Body of pancreas (tissue), 4 donors: ENCODE data around the gene FAIM. TPM values are rescaled to one million over a fixed set of nuclear protein-coding genes. Genes with fewer than 3 reads are reported as not detected.
"Not testable (repeated sequence)": the region's sequence is repeated elsewhere in the genome, so short reads cannot be mapped to it uniquely, and the experiment has no call there.

Source experiments
- ATAC-seq: fragments of 150-250 bp; one replicate; pipeline ENCODE4 v1.9.1; 2016
- DNase-seq, 4 donors: peaks; one replicate each; pipeline ENCODE4 v3.0.0-alpha.2; 2019
- H3K27ac ChIP-seq, 4 donors: fragments of 200-600 bp; sonication (generic); 1 replicate in 3 of 4; 2 replicates in 1 of 4; pipeline versions ENCODE4 v1.5.1 to v1.6.1; 2016 to 2019; ENCODE audit warnings: mild to moderate bottlenecking in 1 of 4, mixed read lengths in 1 of 4, moderate library complexity in 1 of 4
- H3K27me3 ChIP-seq, 2 donors: fragments of 200-600 bp; sonication (generic); one replicate each; pipeline ENCODE4 v1.6.0; 2016; ENCODE audit warnings: mild to moderate bottlenecking in 1 of 2
- H3K36me3 ChIP-seq, 2 donors: fragments of 200-600 bp; sonication (generic); replicated peaks in 1 of 2; 2 replicates each; pipeline ENCODE4 v1.5.1; 2016; ENCODE audit warnings: low read depth in 2 of 2; ENCODE audit not compliant: insufficient read depth in 1 of 2
- H3K4me1 ChIP-seq: fragments of 200-600 bp; sonication (generic); one replicate; pipeline ENCODE4 v1.6.0; 2016
- H3K4me3 ChIP-seq, 2 donors: fragments of 200-600 bp; sonication (generic); 1 replicate in 1 of 2; 2 replicates in 1 of 2; pipeline ENCODE4 v1.5.1; 2016 to 2019
- H3K9me3 ChIP-seq, 3 donors: fragments of 200-600 bp; sonication (generic); 1 replicate in 2 of 3; 2 replicates in 1 of 3; pipeline ENCODE4 v1.5.1; 2016
- CTCF ChIP-seq, 7 experiments: fragments of 450-650 bp in 4 of 7; fragments of 200-600 bp in 3 of 7; sonication (generic) in 3 of 7; IDR thresholded peaks; one replicate each; pipeline ENCODE4 v1.5.1; 2016 to 2019; ENCODE audit warnings: antibody characterized with exemption in 7 of 7
- POLR2A ChIP-seq, 3 donors: fragments of 450-650 bp; IDR thresholded peaks; one replicate each; pipeline ENCODE4 v1.6.1; 2016; ENCODE audit warnings: antibody characterized with exemption in 3 of 3, mild to moderate bottlenecking in 2 of 3
- WGBS, 2 donors: methylation state at CpG; one replicate each; pipeline ENCODE4 v1.1.5; 2017; 5-methylcytosine and 5-hydroxymethylcytosine counted together
- intact Hi-C: fragments of 100-400 bp; cut with DNase I; formaldehyde crosslinking; loops from one replicate; pipeline ENCODE4 v1.15.1; 2023
- total RNA-seq, 2 donors: library from RNA; depleted of rRNA; stranded (reverse); fragments of >200 nt; gene quantifications; one replicate each; pipeline ENCODE4 v1.1.0, GENCODE V29; 2016

Gene FAIM
- total RNA-seq, 2 donors from 2014 or later = 29.3 to 34.0 TPM

GRCh38 chr3:138600100-138600745 lies 8.3 kb upstream of the FAIM start:
- Histone ChIP-seq H3K4me1 (peaks cover 30% of the 10 kb centered on the region), H3K36me3 (no peaks in the 10 kb centered on the region), H3K27ac (peak overlapping the region in 1 of 4 donors; percentile 12), H3K4me3 (no peak overlapping the region), H3K9me3 (no peaks in the 10 kb centered on the region), H3K27me3 (no peaks in the 10 kb centered on the region)
- TF ChIP-seq CTCF (IDR thresholded peaks at IDR 0.05) (no peak), POLR2A (IDR thresholded peaks at IDR 0.05) (no peak)
- ATAC-seq (no peak), DNase-seq (no peak)
- WGBS, 2 donors = 81 to 90% methylated on average over 8 of the region's 8 CpGs
- intact Hi-C loops = no loop called here

DNA sequence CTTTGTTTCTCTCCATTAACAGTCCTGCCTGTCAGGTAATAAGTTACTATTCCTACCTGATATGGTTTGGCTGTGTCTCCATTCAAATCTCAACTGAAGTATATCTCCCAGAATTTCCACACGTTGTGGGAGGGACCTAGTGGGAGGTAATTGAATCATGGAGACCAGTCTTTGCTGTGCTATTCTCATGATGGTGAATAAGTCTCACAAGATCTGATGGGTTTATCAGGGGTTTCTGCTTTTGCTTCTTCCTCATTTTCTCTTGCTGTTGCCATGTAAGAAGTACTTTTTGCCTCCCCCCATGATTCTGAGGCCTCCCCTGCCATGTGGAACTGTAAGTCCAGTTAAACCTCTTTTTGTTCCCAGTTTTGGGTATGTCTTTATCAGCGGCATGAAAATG lies 6.9 kb upstream of the FAIM start:
- H3K36me3 ChIP-seq, ATAC-seq, DNase-seq, H3K4me3 ChIP-seq, H3K27me3 ChIP-seq, H3K9me3 ChIP-seq, intact Hi-C loops: not testable (repeated sequence)
- H3K4me1 ChIP-seq = peaks cover 18% of the 10 kb centered on the region
- WGBS, 2 donors = 49 to 50% methylated on average over 2 of the region's 2 CpGs
- peak overlapping the region in 1 of 4 donors; percentile 26 for H3K27ac ChIP-seq

DNA sequence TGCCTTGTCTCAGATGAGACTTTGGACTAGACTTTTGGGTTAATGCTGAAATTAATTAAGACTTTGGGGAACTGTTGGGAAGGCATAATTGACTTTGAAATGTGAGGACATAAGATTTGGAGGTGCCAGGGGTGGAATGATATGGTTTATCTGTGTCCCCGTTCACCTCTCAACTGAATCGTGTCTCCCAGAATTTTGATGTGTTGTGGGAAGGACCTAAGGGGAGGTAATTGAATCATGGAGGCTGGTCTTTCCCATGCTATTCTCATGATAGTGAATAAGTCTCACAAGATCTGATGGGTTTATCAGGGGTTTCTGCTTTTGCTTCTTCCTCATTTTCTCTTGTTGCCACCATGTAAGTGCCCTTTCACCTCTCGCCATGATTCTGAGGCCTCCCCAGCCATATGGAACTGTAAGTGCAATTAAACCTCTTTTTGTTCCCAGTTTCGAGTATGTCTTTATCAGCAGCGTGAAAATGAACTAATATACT lies 4.4 kb upstream of the FAIM start:
- H3K9me3 ChIP-seq, H3K4me3 ChIP-seq, H3K36me3 ChIP-seq, intact Hi-C loops, DNase-seq, H3K27ac ChIP-seq, H3K27me3 ChIP-seq, ATAC-seq: not testable (repeated sequence)
- H3K4me1 ChIP-seq = peaks cover 18% of the 10 kb centered on the region
- WGBS, 2 donors = 94 to 95% methylated on average over 5 of the region's 5 CpGs

GRCh38 chr3:138609898-138610266 lies 1.3 kb downstream of the FAIM start:
- ATAC-seq = no peak
- Histone ChIP-seq H3K27me3 (no peaks in the 10 kb centered on the region), H3K4me3 (peak overlapping the region in 1 of 2 donors; percentile 70), H3K9me3 (no peaks in the 10 kb centered on the region), H3K36me3 (no peaks in the 10 kb centered on the region), H3K27ac (peak overlapping the region; percentile 96 to 99 (median 97)), H3K4me1 (peaks cover 39% of the 10 kb centered on the region)
- intact Hi-C loops = loop anchor here (10.0 kb wide), 1 partner anchor 75 kb away; no protein-coding TSS in a partner anchor
- 53 to 57% methylated on average over 6 of the region's 6 CpGs for WGBS, 2 donors
- no peak for DNase-seq
- TF ChIP-seq POLR2A (IDR thresholded peaks at IDR 0.05) (no peak), CTCF (IDR thresholded peaks at IDR 0.05) (no peak)

GRCh38 chr3:138615462-138615861 lies 6.9 kb downstream of the FAIM start:
- Histone ChIP-seq H3K27ac (no peak overlapping the region), H3K4me3 (no peak overlapping the region), H3K9me3 (no peaks in the 10 kb centered on the region), H3K27me3 (no peaks in the 10 kb centered on the region), H3K36me3 (no peaks in the 10 kb centered on the region), H3K4me1 (peaks cover 22% of the 10 kb centered on the region)
- no peak for TF ChIP-seq POLR2A (IDR thresholded peaks at IDR 0.05)
- no peak for TF ChIP-seq CTCF (IDR thresholded peaks at IDR 0.05)
- DNase-seq = no peak
- 67 to 71% methylated on average over 1 of the region's 1 CpG for WGBS, 2 donors
- no peak for ATAC-seq
- intact Hi-C loops = loop anchor here (10.0 kb wide), 1 partner anchor 69 kb away; no protein-coding TSS in a partner anchor

DNA sequence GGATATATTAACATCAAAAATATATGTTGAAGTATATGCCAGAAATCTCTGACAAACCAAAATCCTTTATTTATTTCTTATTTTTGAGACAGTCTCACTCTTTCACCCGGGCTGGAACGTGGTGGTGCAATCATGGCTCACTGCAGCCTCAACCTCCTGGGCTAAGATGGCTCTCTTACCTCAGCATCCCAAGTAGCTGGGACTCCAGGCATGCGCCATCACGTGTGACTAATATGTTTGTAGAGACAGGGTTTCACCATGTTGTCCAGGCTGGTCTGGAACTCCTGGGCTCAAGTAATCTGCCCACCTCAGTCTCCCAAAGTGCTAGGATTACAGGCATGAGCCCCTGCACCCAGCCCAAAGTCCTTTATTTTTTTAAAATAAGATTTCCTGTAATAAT lies 11.9 kb downstream of the FAIM start:
- intact Hi-C loops = no loop called here
- peaks cover 6% of the 10 kb centered on the region for H3K4me1 ChIP-seq
- no peaks in the 10 kb centered on the region for H3K27me3 ChIP-seq
- H3K36me3 ChIP-seq = no peaks in the 10 kb centered on the region
- 92% methylated on average over 4 of the region's 4 CpGs for WGBS, 2 donors
- no peak for ATAC-seq
- no peak overlapping the region for H3K4me3 ChIP-seq
- H3K9me3 ChIP-seq = no peaks in the 10 kb centered on the region
- no peak for DNase-seq
- TF ChIP-seq POLR2A (IDR thresholded peaks at IDR 0.05) = no peak
- no peak for TF ChIP-seq CTCF (IDR thresholded peaks at IDR 0.05)
- H3K27ac ChIP-seq = no peak overlapping the region
